Measurements from ENCODE around the gene COX19.
"Not testable (repeated sequence)": the region's sequence is repeated elsewhere in the genome, so short reads cannot be mapped to it uniquely, and the experiment has no call there.

COX19 gene

DNA sequence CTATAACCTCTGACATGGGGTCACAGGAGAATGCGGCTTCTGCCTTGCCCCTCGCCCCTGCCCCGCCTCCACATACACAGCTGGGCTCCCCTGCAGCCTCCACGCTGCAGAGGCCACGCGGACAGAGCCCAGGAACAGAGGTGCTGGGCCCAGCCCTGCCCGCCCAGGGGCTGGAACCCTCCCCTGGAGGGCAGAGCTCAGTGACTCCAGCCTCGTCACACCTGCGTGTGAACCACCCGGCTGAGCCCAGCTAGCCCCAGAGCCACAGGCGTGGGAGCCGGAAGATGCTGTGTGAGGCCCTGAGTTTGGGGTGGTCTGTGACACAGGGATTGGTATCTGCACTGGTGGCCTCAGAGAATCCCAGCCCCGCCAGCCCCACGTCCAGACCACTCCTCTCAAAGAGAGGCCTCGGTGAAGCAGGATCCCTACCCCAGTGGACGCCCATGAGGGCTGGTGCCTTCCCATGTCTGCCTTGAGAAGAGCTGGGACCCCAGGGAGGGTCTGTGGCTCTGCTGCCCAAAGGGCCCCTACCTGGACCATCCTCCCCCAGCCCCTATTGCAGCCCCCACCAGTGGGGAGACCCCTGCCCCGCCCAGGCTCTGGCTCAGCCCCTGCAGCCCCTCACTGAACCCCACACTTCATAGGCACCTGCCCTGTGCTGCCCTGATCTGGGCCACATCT lies 12.8 kb downstream of the COX19 start:
- no peak for DNase-seq (ENCODE audit: low read depth)
- TF ChIP-seq, protein P1, sequence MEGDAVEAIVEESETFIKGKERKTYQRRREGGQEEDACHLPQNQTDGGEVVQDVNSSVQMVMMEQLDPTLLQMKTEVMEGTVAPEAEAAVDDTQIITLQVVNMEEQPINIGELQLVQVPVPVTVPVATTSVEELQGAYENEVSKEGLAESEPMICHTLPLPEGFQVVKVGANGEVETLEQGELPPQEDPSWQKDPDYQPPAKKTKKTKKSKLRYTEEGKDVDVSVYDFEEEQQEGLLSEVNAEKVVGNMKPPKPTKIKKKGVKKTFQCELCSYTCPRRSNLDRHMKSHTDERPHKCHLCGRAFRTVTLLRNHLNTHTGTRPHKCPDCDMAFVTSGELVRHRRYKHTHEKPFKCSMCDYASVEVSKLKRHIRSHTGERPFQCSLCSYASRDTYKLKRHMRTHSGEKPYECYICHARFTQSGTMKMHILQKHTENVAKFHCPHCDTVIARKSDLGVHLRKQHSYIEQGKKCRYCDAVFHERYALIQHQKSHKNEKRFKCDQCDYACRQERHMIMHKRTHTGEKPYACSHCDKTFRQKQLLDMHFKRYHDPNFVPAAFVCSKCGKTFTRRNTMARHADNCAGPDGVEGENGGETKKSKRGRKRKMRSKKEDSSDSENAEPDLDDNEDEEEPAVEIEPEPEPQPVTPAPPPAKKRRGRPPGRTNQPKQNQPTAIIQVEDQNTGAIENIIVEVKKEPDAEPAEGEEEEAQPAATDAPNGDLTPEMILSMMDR (IDR thresholded peaks at IDR 0.05; ENCODE audit: low read depth, low read length): no peak
- TF ChIP-seq, protein P2, sequence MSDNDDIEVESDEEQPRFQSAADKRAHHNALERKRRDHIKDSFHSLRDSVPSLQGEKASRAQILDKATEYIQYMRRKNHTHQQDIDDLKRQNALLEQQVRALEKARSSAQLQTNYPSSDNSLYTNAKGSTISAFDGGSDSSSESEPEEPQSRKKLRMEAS (IDR thresholded peaks at IDR 0.05; ENCODE audit: low read depth, low read length): no peak
- no peak overlapping the region for H3K4me3 ChIP-seq (ENCODE audit: low read depth, low read length)

DNA sequence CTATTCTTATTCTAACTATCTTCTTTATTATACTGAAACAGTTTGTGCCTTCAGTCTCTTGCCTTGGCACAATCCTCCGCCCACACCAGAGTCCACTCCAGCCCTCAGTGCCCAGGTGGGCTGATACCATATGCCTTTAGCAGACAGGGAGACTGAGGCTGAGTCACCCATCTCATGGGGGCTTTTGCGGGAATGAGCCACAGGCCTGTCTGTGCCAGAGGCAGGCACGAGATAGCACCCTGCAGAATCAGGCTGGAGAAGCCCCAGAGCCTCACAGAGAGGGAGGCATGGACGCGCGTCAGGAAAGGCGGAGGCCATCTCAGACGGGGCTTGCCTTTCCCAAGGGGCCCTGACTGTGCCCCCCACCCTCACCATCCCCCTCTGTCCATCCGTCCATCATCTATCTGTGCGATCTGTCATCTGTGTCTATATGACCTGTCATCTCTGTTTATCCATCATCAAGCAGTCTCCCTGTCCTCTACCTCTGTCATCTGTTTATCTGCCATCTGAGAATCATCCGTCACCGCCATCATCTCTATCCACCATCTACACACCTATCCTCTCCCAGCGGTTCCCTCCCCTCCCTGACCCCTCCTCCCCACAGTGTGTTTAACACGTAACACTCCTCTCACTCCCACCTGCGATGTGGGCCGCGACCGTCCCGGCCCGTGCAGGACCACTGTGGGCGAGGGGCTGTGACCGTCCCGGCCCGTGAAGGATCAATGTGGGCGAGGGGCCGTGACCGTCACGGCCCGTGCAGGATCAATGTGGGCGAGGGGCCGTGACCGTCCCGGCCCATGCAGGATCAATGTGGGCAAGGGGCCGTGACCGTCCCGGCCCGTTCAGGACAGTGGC lies 13.6 kb downstream of the COX19 start:
- no peak for DNase-seq (ENCODE audit: low read depth)
- TF ChIP-seq MYC (IDR thresholded peaks at IDR 0.05; ENCODE audit: low read depth, low read length): no peak
- TF ChIP-seq, protein P2 (IDR thresholded peaks at IDR 0.05; ENCODE audit: low read depth, low read length): no peak
- TF ChIP-seq, protein P1 (IDR thresholded peaks at IDR 0.05; ENCODE audit: low read depth, low read length): no peak
- TF ChIP-seq POLR2A (IDR thresholded peaks at IDR 0.05; ENCODE audit: extremely low read depth, insufficient read length): no peak
- no peak overlapping the region for H3K4me3 ChIP-seq (ENCODE audit: low read depth, low read length)

DNA sequence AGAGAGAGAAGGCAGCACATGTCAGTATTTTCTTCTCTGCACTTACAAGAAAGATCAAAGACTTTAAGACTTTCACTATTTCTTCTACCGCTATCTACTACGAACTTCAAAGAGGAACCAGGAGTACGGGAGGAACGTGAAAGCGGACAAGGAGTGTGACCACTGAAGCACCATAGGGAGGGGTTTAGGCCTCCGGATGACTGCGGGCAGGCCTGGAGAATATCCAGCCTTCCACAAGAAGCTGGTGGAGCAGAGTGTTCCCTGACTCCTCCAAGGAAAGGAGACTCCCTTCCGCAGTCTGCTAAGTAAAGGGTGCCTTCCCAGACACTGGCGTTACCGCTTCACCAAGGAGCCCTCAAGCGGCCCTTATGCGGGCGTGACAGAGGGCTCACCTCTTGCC lies 14.4 kb downstream of the COX19 start:
- not testable (repeated sequence) for H3K4me3 ChIP-seq (ENCODE audit: low read depth, low read length); DNase-seq (ENCODE audit: low read depth)

DNA sequence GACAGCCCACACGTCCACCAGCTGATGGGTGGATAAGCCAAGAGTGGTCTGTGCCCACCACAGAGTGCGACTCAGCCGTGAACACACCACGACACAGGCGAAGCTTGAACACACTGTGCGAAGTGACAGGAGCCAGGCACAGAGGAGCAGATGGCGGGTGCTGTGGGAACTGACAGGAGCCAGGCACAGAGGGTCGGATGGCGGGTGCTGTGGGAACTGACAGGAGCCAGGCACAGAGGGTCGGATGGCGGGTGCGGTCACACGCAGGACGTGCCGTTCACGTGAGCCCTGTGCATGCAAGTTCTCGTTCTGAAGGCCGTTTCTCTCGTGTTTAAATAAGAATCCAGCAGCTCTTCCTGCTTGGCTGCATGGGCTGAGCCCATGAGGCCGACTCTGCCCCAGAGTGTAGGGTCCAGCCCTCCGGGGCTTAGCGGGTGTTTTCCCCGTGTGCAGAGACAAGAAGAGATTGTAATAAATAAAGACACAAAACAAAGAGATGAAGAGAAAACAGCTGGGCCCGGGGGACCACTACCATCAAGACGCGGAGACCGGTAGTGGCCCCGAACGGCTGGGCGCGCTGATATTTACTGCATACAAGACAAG lies 15.0 kb downstream of the COX19 start:
- DNase-seq (ENCODE audit: low read depth): no peak
- no peak for TF ChIP-seq MYC (IDR thresholded peaks at IDR 0.05; ENCODE audit: low read depth, low read length)
- TF ChIP-seq, protein P1 (IDR thresholded peaks at IDR 0.05; ENCODE audit: low read depth, low read length): no peak
- TF ChIP-seq, protein P2 (IDR thresholded peaks at IDR 0.05; ENCODE audit: low read depth, low read length): no peak
- TF ChIP-seq POLR2A (IDR thresholded peaks at IDR 0.05; ENCODE audit: extremely low read depth, insufficient read length): no peak
- H3K4me3 ChIP-seq (ENCODE audit: low read depth, low read length): no peak overlapping the region

- H3K4me3 ChIP-seq (ENCODE audit: low read depth, low read length); DNase-seq (ENCODE audit: low read depth): not testable (repeated sequence)
Observed at GRCh38 chr7:959740-960139, 15.6 kb downstream of the COX19 start.

GRCh38 chr7:959271-959670 lies 16.1 kb downstream of the COX19 start:
- H3K4me3 ChIP-seq (ENCODE audit: low read depth, low read length): no peak overlapping the region
- no peak for TF ChIP-seq POLR2A (IDR thresholded peaks at IDR 0.05; ENCODE audit: extremely low read depth, insufficient read length)
- TF ChIP-seq, protein P1 (IDR thresholded peaks at IDR 0.05; ENCODE audit: low read depth, low read length): no peak
- TF ChIP-seq, protein P2 (IDR thresholded peaks at IDR 0.05; ENCODE audit: low read depth, low read length): no peak
- no peak for TF ChIP-seq MYC (IDR thresholded peaks at IDR 0.05; ENCODE audit: low read depth, low read length)
- DNase-seq (ENCODE audit: low read depth): no peak

All from NB4 (cell line).